H1 (cell line): ENCODE data around the gene SOAT2. TPM values are rescaled to one million over a fixed set of nuclear protein-coding genes. Genes with fewer than 3 reads are reported as not detected.
A peak's percentile ranks its signal among the peaks of the same experiment; 100 is the strongest.

Source experiments
- CTCF ChIA-PET: fragments of 300-600 bp; sonication (Branson Sonifier 250); formaldehyde crosslinking; loops from one replicate; lab custom pipeline; 2021; ENCODE audit not compliant: partially characterized antibody; lab: Charles Lee
- POLR2A ChIA-PET: fragments of 300-600 bp; sonication (Branson Sonifier 250); formaldehyde crosslinking; loops from one replicate; lab custom pipeline; 2021; ENCODE audit warnings: inconsistent platforms; ENCODE audit not compliant: partially characterized antibody; lab: Charles Lee
- DNase-seq, 2 experiments: peaks; one replicate each; pipeline versions ENCODE4 v3.0.0 to v3.0.0-alpha.2; 2010 to 2022; ENCODE audit warnings: low spot score in 2 of 2, low read depth in 1 of 2, mixed read lengths in 1 of 2
- FAIRE-seq: peaks from 2 replicates; lab custom pipeline; 2011; peaks lifted over from hg19 to GRCh38; lab: Jason Lieb, UNC
- H2AFZ ChIP-seq: 2 replicates; pipeline ENCODE4 v1.8.1; 2012; ENCODE audit warnings: low read length, inconsistent platforms
- H2AK5ac ChIP-seq: 2 replicates; pipeline ENCODE4 v1.6.1; 2013; ENCODE audit warnings: low read depth, low read length
- H2BK120ac ChIP-seq: replicated peaks from 2 replicates; pipeline ENCODE3; 2013; ENCODE audit warnings: low read depth, low read length, inconsistent platforms
- H2BK12ac ChIP-seq: 2 replicates; pipeline ENCODE4 v1.6.1; 2013; ENCODE audit warnings: low read depth, low read length
- H2BK15ac ChIP-seq: 2 replicates; pipeline ENCODE4 v1.6.1; 2013; ENCODE audit warnings: low read length
- H2BK20ac ChIP-seq: 2 replicates; pipeline ENCODE4 v1.6.1; 2013; ENCODE audit warnings: low read length
- H2BK5ac ChIP-seq: 2 replicates; pipeline ENCODE4 v1.6.1; 2013; ENCODE audit warnings: low read depth, low read length
- H3K14ac ChIP-seq: 2 replicates; pipeline ENCODE4 v1.6.1; 2013; ENCODE audit warnings: inconsistent platforms; ENCODE audit not compliant: insufficient read length
- H3K18ac ChIP-seq: 2 replicates; pipeline ENCODE4 v1.6.1; 2013; ENCODE audit warnings: low read length; ENCODE audit errors: extremely low read depth
- H3K23ac ChIP-seq: 2 replicates; pipeline ENCODE4 v1.6.1; 2013; ENCODE audit warnings: inconsistent platforms; ENCODE audit not compliant: insufficient read length
- H3K23me2 ChIP-seq: 2 replicates; pipeline ENCODE4 v1.6.1; 2013; ENCODE audit warnings: low read depth, low read length
- H3K27ac ChIP-seq: 2 replicates; pipeline ENCODE4 v1.6.1; 2011; ENCODE audit warnings: low read depth, low read length, inconsistent platforms
- H3K27me3 ChIP-seq, 4 experiments: replicated peaks in 1 of 4; 1 replicate in 1 of 4; 2 replicates in 3 of 4; pipeline versions ENCODE4 v1.6.1 to v1.8.1; 2011 to 2013; ENCODE audit warnings: low read length in 3 of 4, mild to moderate bottlenecking in 3 of 4, inconsistent platforms in 2 of 4, mixed read lengths in 2 of 4, moderate library complexity in 1 of 4; ENCODE audit not compliant: control insufficient read depth in 3 of 4, insufficient read depth in 3 of 4; ENCODE audit errors: extremely low read depth in 1 of 4
- H3K36me3 ChIP-seq, 4 experiments: 2 replicates each; pipeline versions ENCODE4 v1.6.1 to v1.8.1; 2011 to 2013; ENCODE audit warnings: mild to moderate bottlenecking in 4 of 4, low read length in 3 of 4, moderate library complexity in 2 of 4, control low read depth in 1 of 4, inconsistent platforms in 1 of 4; ENCODE audit not compliant: insufficient read depth in 4 of 4, control insufficient read depth in 2 of 4
- H3K4ac ChIP-seq: replicated peaks from 2 replicates; pipeline ENCODE3; 2013; ENCODE audit warnings: low read length, low read depth, mixed read lengths, inconsistent platforms; ENCODE audit not compliant: insufficient read length
- H3K4me1 ChIP-seq, 4 experiments: replicated peaks in 1 of 4; 1 replicate in 1 of 4; 2 replicates in 3 of 4; pipeline versions ENCODE4 v1.6.1 to v1.8.1; 2011 to 2013; ENCODE audit warnings: low read length in 3 of 4, inconsistent platforms in 2 of 4, mixed read lengths in 1 of 4; ENCODE audit not compliant: insufficient read depth in 4 of 4, control insufficient read depth in 3 of 4
- H3K4me2 ChIP-seq, 2 experiments: 2 replicates each; pipeline versions ENCODE4 v1.6.1 to v1.8.1; 2011 to 2013; ENCODE audit warnings: low read depth in 2 of 2, low read length in 2 of 2, control low read depth in 1 of 2, inconsistent platforms in 1 of 2, mild to moderate bottlenecking in 1 of 2; ENCODE audit not compliant: insufficient read depth in 1 of 2
- H3K4me3 ChIP-seq, 4 experiments: fragments of 200-600, 300-600 bp in 1 of 4; sonication (generic), shearing (Covaris generic), sonication (Bioruptor Twin) in 1 of 4; 2 replicates each; pipeline versions ENCODE4 v1.5.1 to v1.8.1; 2011 to 2016; ENCODE audit warnings: low read length in 4 of 4, low read depth in 3 of 4, control low read depth in 2 of 4, inconsistent platforms in 2 of 4, mild to moderate bottlenecking in 2 of 4, mixed read lengths in 1 of 4, moderate library complexity in 1 of 4; ENCODE audit not compliant: insufficient read depth in 2 of 4; ENCODE audit errors: extremely low read depth in 1 of 4
- H3K56ac ChIP-seq: replicated peaks from 2 replicates; pipeline ENCODE3; 2013; ENCODE audit warnings: low read depth, mild to moderate bottlenecking, mixed read lengths, low read length, inconsistent platforms; ENCODE audit not compliant: insufficient read length
- H3K79me1 ChIP-seq: 2 replicates; pipeline ENCODE4 v1.6.1; 2013; ENCODE audit warnings: low read depth, low read length, control low read depth
- H3K79me2 ChIP-seq, 2 experiments: 2 replicates each; pipeline versions ENCODE4 v1.6.1 to v1.8.1; 2012 to 2013; ENCODE audit warnings: low read length in 2 of 2, mild to moderate bottlenecking in 2 of 2, inconsistent platforms in 1 of 2; ENCODE audit not compliant: insufficient read depth in 2 of 2, control insufficient read depth in 1 of 2
- H3K9ac ChIP-seq, 4 experiments: replicated peaks in 1 of 4; 1 replicate in 1 of 4; 2 replicates in 3 of 4; pipeline versions ENCODE4 v1.6.1 to v1.8.1; 2011 to 2013; ENCODE audit warnings: low read depth in 3 of 4, low read length in 3 of 4, control low read depth in 2 of 4, mild to moderate bottlenecking in 2 of 4, moderate library complexity in 2 of 4, inconsistent platforms in 1 of 4; ENCODE audit errors: extremely low read depth in 1 of 4
- H3K9me3 ChIP-seq, 2 experiments: 2 replicates each; pipeline versions ENCODE4 v1.6.1 to v1.8.1; 2012 to 2013; ENCODE audit warnings: mild to moderate bottlenecking in 2 of 2, moderate library complexity in 2 of 2, control low read depth in 1 of 2, inconsistent platforms in 1 of 2, low read depth in 1 of 2, low read length in 1 of 2, mixed read lengths in 1 of 2; ENCODE audit not compliant: insufficient read depth in 2 of 2
- H4K20me1 ChIP-seq, 2 experiments: replicated peaks in 1 of 2; 2 replicates each; pipeline versions ENCODE3 to v1.8.1; 2011 to 2013; ENCODE audit warnings: inconsistent platforms in 2 of 2, low read length in 2 of 2, mild to moderate bottlenecking in 1 of 2; ENCODE audit not compliant: insufficient read depth in 2 of 2, control insufficient read depth in 1 of 2
- H4K5ac ChIP-seq: 2 replicates; pipeline ENCODE4 v1.6.1; 2013; ENCODE audit warnings: low read length, low read depth, mixed read lengths, inconsistent platforms; ENCODE audit not compliant: insufficient read length
- H4K8ac ChIP-seq: 2 replicates; pipeline ENCODE4 v1.8.0; 2013; ENCODE audit warnings: mild to moderate bottlenecking, moderate library complexity, low read length, inconsistent platforms; ENCODE audit not compliant: insufficient read depth; ENCODE audit errors: extremely low read depth
- H4K91ac ChIP-seq: replicated peaks from 2 replicates; pipeline ENCODE3; 2013; ENCODE audit warnings: low read length, mixed read lengths, inconsistent platforms; ENCODE audit not compliant: insufficient read length
- CBX5 ChIP-seq: fragments of 300-800, 300-1000 bp; sonication (generic); IDR thresholded peaks from 2 replicates; pipeline ENCODE4 v1.7.1; 2016; ENCODE audit warnings: antibody characterized with exemption, low read length, low read depth
- EP300 ChIP-seq, 2 experiments: IDR thresholded peaks; 1 replicate in 1 of 2; 2 replicates in 1 of 2; pipeline ENCODE4 v1.6.1; 2011 to 2012; ENCODE audit warnings: low read depth in 2 of 2, low read length in 2 of 2, mild to moderate bottlenecking in 2 of 2, borderline replicate concordance in 1 of 2, inconsistent platforms in 1 of 2, moderate library complexity in 1 of 2
- JUN ChIP-seq: IDR thresholded peaks from 2 replicates; pipeline ENCODE4 v1.6.1; 2011; ENCODE audit warnings: low read depth, mild to moderate bottlenecking, improper control_type of control experiment, low read length
- RAD21 ChIP-seq, 2 experiments: IDR thresholded peaks in 1 of 2; conservative IDR thresholded peaks in 1 of 2; 2 replicates each; pipeline ENCODE4 v1.6.1; 2011; ENCODE audit warnings: low read depth in 2 of 2, low read length in 2 of 2, improper control_type of control experiment in 1 of 2, inconsistent platforms in 1 of 2, mild to moderate bottlenecking in 1 of 2, moderate library complexity in 1 of 2
- SIN3A ChIP-seq, 2 experiments: IDR thresholded peaks in 1 of 2; conservative IDR thresholded peaks in 1 of 2; 2 replicates each; pipeline ENCODE4 v1.6.1; 2011 to 2012; ENCODE audit warnings: low read length in 2 of 2, improper control_type of control experiment in 1 of 2, low read depth in 1 of 2, mild to moderate bottlenecking in 1 of 2
- SP2 ChIP-seq: IDR thresholded peaks from 2 replicates; pipeline ENCODE4 v1.6.1; 2012; ENCODE audit warnings: mild to moderate bottlenecking, low read length, inconsistent platforms
- TBP ChIP-seq: IDR thresholded peaks from 2 replicates; pipeline ENCODE4 v1.6.1; 2011; ENCODE audit warnings: low read depth, low read length, improper control_type of control experiment
- TCF12 ChIP-seq: IDR thresholded peaks from 2 replicates; pipeline ENCODE4 v1.6.1; 2011; ENCODE audit warnings: low read depth, mild to moderate bottlenecking, low read length
- WGBS, 2 experiments: shearing (Covaris generic) in 1 of 2; methylation state at CpG; one replicate each; pipeline versions ENCODE4 v1.1.6 to v1.1.7; 2013 to 2015; ENCODE audit warnings: low lambda C conversion rate in 2 of 2, mixed read lengths in 2 of 2, inconsistent platforms in 1 of 2, low coverage in 1 of 2, missing lambda C conversion rate in 1 of 2; ENCODE audit not compliant: insufficient replicate concordance in 2 of 2, insufficient coverage in 1 of 2, insufficient read length in 1 of 2; ENCODE audit errors: extremely low coverage in 1 of 2, missing lambda C conversion rate in 1 of 2; 5-methylcytosine and 5-hydroxymethylcytosine counted together
- polyA plus RNA-seq, 7 experiments: library from polyadenylated mRNA; depleted of rRNA in 3 of 7; stranded (reverse) in 5 of 7; unstranded in 2 of 7; fragments of >200 nt in 5 of 7; fragments of 200-250 nt in 2 of 7; gene quantifications; 1 replicate in 5 of 7; 2 replicates in 1 of 7; 4 replicates in 1 of 7; pipeline versions ENCODE4 v1.2.1 to v1.2.3, GENCODE V29; 2011 to 2013; ENCODE audit warnings: missing spikeins in 2 of 7, mixed read lengths in 2 of 7
- total RNA-seq: library from RNA; stranded (reverse); fragmentation: NEBNext Ultra II Directional; extraction: Animal tissue kit (Norgen Biotek cat#: 25700); gene quantifications from 2 replicates; pipeline ENCODE4 v1.2.1, GENCODE V29; 2021
- TF ChIP-seq, protein P1 (sequence below): IDR thresholded peaks from 2 replicates; pipeline ENCODE4 v1.6.1; 2012; ENCODE audit warnings: low read length, inconsistent platforms

Gene SOAT2
- total and polyA plus RNA-seq, 2 of the 8 experiments (the other 6 are each of a cell fraction or from before 2014, with no cell fraction given), result 0.08 TPM; not detected in 1

DNA sequence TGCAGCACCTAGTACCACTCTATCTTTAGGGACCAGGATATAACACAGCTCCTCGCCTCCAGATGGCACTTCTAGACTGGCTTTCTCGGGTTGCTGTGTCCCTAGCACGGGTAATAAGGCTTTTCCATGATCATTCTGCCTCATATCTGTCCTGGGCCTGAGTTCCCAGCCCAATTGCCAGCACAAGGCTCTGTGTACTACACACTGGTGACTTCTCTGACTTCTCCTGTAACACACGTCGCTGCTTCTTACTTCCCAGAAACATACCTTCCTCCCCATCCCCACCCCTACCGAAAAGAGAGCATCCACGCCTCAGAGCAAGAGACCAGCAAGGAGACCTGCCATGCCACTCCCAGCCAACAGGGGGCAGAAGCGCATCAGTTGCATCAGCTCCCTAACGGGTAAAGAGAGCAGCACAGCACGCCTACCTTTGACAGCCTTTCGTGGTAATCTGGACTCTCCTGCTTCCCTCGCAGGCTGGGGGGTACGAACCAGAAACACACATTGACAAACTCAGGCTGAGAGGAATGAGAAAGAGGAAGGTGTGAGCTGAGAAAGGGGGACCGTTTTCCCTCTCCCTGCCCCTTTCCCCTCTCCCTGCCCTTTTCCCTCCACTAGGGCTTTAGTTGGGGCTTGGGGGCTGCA, 56.0 kb downstream of the SOAT2 start:
- Histone ChIP-seq H3K79me2 (no peaks in the 10 kb centered on the region), H2BK5ac (no peak overlapping the region), H3K9me3 (no peaks in the 10 kb centered on the region), H4K20me1 (no peaks in the 10 kb centered on the region), H3K36me3 (no peaks in the 10 kb centered on the region), H3K79me1 (no peaks in the 10 kb centered on the region), H4K91ac (no peak overlapping the region), H2AFZ (peak overlapping the region; percentile 72; the same call in 1 of the 2 replicates), H3K23ac (no peak overlapping the region), H3K56ac (no peak overlapping the region), H2BK12ac (no peak overlapping the region; the same call in 1 of the 2 replicates), H3K4me1 (peaks cover 0 to 3% (median 1%) of the 10 kb centered on the region in 4 experiments; a peak in 2 of 7 replicates), H3K23me2 (no peaks in the 10 kb centered on the region), H3K4ac (no peak overlapping the region), H3K27me3 (peaks cover 0 to 13% (median 7%) of the 10 kb centered on the region in 4 experiments; a peak in 5 of 7 replicates), H2BK15ac (no peak overlapping the region), H2BK20ac (no peak overlapping the region), H3K9ac (no peak overlapping the region), H3K18ac (peak overlapping the region; percentile 36; the same call in 1 of the 2 replicates), H3K14ac (no peak overlapping the region), H2AK5ac (no peak overlapping the region), H3K27ac (no peak overlapping the region), H4K5ac (no peak overlapping the region), H2BK120ac (no peak overlapping the region), H4K8ac (no peak overlapping the region), H3K4me3 (peak overlapping the region in 1 of 4 experiments; percentile 45; a peak in 3 of 8 replicates), H3K4me2 (peak overlapping the region; percentile 3 to 54)
- FAIRE-seq (peak; percentile 69), DNase-seq (peak in 1 of 2 experiments; percentile 97)
- ChIA-PET POLR2A (interaction anchor here (0.7 to 3.9 kb wide), 16 partner anchors 8 to 162 kb away, joined by 3 to 18 read pairs (median 4); partner anchors contain the start of genes CSAD and ZNF740), CTCF (interaction anchor here (0.6 to 8.2 kb wide), 61 partner anchors 8 to 1253 kb away, joined by 3 to 101 read pairs (median 6); partner anchors contain the start of genes AAAS, CSAD, ESPL1 and IGFBP6)
- WGBS, 2 experiments, result 21% methylated on average over 13 of the region's 14 CpGs; no CpG with 5 or more reads in 1 of the 2 experiments
- TF ChIP-seq RAD21 (IDR thresholded peaks at IDR 0.05 in 1 of 2, conservative IDR thresholded peaks at IDR 0.05 in 1 of 2; ENCODE audit: low read depth in 2 of 2, low read length in 2 of 2) (peak; percentile 81 to 87), SIN3A (conservative IDR thresholded peaks at IDR 0.05 in 1 of 2, IDR thresholded peaks at IDR 0.05 in 1 of 2; ENCODE audit: low read depth in 1 of 2, low read length in 2 of 2) (peak in 1 of 2 experiments; percentile 87; a peak in 2 of 4 replicates), TBP (peak; percentile 48; the same call in 1 of the 2 replicates), EP300 (IDR thresholded peaks at IDR 0.05; ENCODE audit: borderline replicate concordance in 1 of 2, low read depth in 2 of 2, low read length in 2 of 2) (no peak), CBX5 (no peak), SP2 (no peak), JUN (no peak), TCF12 (no peak)
- TF ChIP-seq, protein P1, sequence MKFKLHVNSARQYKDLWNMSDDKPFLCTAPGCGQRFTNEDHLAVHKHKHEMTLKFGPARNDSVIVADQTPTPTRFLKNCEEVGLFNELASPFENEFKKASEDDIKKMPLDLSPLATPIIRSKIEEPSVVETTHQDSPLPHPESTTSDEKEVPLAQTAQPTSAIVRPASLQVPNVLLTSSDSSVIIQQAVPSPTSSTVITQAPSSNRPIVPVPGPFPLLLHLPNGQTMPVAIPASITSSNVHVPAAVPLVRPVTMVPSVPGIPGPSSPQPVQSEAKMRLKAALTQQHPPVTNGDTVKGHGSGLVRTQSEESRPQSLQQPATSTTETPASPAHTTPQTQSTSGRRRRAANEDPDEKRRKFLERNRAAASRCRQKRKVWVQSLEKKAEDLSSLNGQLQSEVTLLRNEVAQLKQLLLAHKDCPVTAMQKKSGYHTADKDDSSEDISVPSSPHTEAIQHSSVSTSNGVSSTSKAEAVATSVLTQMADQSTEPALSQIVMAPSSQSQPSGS, result no peak
